Stimulated activated CD4-positive, alpha-beta T cell treated with anti-CD3 and anti-CD28 coated beads, Interleukin-15, amount 100 ng/mL, for 24 hours (primary cell): ENCODE measurements around the gene ZSWIM3.
A peak's percentile ranks its signal among the peaks of the same experiment; 100 is the strongest.
"Not testable (repeated sequence)": the region's sequence is repeated elsewhere in the genome, so short reads cannot be mapped to it uniquely, and the experiment has no call there.

ENCODE experiments used
- DNase-seq: peaks from one replicate; pipeline ENCODE4 v3.0.0-alpha.2; 2020

The ZSWIM3 gene

DNA sequence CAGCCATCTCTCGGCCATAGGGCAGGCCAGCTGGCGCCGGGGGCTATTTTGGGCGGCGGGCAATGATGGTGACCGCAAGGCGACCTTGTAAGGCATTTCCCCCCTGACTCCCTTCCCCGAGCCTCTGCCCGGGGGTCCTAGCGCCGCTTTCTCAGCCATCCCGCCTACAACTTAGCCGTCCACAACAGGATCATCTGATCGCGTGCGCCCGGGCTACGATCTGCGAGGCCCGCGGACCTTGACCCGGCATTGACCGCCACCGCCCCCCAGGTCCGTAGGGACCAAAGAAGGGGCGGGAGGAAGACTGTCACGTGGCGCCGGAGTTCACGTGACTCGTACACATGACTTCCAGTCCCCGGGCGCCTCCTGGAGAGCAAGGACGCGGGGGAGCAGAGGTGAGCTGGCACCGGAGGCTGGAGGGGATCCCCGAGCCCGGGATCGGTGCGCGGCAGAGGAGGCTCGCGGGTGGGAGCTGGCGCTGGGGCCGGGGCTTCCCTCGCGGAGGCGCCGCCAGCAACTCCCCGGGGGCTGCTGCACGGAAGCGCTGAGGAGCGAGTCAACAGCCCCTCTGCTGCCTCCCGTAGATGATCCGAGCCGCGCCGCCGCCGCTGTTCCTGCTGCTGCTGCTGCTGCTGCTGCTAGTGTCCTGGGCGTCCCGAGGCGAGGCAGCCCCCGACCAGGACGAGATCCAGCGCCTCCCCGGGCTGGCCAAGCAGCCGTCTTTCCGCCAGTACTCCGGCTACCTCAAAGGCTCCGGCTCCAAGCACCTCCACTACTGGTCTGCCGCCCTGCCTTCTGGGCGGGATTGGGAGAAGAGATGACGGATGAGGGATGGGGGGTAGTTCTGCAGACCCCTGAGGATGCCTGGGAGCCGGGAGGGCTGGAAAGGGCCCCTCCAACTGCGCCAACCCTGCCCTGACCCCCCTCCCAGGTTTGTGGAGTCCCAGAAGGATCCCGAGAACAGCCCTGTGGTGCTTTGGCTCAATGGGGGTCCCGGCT lies 33.9 kb downstream of the ZSWIM3 start, which contains the start of the genes CTSA and NEURL2:
TSS of gene CTSA (plus strand) at position 351 of the 999 bp plus-strand sequence. CDS start at position 585, 234 bp downstream.
TSS of gene NEURL2 (minus strand) at position 224 of the 999 bp plus-strand sequence. CDS start at position 7, 217 bp downstream.
- DNase-seq = peak; percentile 90

DNA sequence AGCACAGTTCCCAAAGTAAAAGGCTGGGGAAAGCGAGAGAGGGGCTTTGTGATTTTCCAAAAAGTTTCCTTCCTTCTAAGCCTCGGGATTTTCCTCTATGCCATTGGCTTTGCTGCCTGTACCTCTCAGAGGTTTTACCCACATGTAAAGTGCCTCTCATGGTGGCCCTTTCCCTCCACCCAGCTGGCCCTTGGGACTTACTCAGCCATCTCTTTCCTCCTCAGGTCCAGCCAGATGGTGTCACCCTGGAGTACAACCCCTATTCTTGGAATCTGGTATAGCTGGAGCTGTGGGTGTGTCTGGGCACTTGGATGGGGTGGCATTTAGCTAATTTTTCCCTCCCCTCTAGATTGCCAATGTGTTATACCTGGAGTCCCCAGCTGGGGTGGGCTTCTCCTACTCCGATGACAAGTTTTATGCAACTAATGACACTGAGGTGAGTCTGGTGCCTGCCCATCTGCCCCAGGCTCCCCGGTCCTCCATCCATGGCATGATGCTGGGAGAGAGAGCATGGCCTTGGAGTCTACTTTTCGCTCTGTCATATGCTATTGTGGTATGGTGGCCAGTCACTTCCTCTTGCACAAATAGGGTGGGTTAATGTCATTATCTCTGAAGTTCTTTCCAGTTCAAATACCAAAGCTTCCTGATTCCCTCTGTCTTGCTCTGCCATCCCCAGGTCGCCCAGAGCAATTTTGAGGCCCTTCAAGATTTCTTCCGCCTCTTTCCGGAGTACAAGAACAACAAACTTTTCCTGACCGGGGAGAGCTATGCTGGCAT lies 34.8 kb downstream of the ZSWIM3 start:
- DNase-seq = no peak

DNA sequence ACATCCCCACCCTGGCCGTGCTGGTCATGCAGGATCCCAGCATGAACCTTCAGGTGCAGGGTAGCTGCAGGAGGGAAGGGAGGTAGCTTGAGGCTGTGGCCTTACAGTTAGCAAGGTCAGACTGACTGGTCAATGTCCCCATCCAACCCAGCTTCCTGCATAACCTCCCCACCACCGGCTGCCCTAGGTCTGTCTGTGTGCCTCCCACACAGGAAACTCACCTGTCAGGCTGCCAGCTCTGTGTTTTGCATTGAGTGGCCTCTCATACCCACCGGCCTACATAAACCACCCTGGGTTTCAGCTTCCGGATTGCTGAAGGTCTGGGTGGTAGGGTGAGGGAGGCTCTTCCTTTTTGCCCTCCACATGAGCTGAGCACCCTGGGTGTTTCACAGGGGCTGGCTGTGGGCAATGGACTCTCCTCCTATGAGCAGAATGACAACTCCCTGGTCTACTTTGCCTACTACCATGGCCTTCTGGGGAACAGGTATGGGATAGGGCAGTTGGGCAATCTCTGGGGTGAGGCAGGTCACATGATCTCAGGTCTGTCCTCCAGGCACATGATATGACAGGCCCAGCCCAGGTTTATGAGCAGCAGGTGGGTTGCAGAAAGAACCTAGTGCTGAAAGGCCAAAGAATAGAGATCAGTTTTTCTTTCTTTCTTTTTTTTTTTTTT lies 35.5 kb downstream of the ZSWIM3 start:
- DNase-seq = peak; percentile 32

DNA sequence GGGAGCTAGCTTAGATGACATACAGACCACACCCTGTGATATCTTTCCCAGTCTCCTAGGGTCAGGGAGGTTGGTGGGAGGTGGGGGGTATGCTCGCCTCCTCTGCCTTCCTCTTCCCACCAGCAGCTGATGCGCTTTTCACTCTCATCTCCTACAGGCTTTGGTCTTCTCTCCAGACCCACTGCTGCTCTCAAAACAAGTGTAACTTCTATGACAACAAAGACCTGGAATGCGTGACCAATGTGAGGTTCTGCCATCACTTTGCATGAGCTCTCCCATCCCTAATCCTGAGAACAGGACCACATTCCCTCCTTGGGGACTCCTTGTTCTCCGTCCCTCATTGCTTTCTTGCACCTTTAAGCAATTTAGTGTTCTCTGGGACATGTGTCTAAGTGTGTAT lies 36.4 kb downstream of the ZSWIM3 start:
- no peak for DNase-seq

DNA sequence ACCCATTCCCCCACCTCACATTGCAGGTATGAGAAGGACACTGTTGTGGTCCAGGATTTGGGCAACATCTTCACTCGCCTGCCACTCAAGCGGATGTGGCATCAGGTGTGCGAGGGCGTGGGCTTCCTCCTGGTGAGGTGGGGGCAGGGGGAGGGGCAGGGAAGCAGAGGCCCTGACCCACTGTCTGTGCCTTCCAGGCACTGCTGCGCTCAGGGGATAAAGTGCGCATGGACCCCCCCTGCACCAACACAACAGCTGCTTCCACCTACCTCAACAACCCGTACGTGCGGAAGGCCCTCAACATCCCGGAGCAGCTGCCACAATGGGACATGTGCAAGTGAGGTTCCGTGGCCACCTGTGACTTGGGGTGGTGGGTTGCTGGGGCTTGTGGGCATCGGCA lies 37.4 kb downstream of the ZSWIM3 start:
- DNase-seq = no peak

DNA sequence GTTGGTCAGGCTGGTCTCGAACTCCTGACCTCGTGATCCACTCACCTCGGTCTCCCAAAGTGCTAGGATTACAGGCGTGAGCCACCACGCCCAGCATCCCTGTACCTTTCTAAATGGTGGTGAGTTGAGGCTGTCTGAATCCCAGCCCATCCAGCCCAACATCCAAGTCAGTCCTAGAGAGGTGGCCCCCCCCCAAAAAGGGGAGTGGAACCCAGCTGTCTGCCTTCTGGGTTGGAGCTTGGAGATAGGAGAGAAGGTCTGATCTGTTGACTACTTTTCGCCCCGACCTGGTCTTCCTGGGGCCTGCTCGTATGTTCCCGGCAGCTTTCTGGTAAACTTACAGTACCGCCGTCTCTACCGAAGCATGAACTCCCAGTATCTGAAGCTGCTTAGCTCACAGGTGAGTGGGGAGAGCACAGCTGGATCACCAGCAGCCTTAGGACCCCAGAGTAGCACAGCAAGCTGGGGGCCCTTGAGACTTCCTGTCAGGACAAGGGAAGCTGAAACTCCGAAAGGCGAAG lies 39.3 kb downstream of the ZSWIM3 start:
- no peak for DNase-seq

DNA sequence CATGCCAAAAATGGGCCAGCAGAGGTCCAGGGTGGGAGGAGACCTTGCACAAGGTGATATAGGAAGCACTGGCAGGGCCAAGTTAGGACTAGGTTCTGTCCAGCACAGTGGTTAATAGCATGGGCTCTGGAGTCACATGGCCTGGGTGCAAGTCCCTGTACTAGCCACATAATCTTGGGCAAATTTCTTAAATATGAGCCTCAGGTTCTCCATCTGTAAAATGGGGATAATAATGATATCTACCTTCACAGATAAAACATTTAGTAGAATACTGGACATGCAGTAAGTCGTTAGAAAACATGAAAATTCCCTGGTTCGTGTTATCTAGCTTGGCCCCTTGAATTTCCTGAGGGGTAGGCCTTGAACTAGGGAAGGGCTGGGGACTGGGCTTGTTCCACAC lies 39.9 kb downstream of the ZSWIM3 start:
- DNase-seq = no peak

DNA sequence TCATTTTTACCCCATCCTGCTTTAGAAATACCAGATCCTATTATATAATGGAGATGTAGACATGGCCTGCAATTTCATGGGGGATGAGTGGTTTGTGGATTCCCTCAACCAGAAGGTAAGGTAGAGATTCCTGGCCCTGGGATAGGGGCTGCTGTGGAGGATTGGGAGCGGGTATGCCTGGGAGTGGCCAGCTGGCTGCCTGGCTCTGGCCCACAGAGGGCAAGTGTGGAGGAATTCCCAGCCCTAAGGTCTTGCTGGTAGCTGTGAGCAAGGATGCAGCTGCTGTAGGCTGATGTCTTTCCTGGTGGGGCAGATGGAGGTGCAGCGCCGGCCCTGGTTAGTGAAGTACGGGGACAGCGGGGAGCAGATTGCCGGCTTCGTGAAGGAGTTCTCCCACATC lies 40.3 kb downstream of the ZSWIM3 start:
- no peak for DNase-seq

DNA sequence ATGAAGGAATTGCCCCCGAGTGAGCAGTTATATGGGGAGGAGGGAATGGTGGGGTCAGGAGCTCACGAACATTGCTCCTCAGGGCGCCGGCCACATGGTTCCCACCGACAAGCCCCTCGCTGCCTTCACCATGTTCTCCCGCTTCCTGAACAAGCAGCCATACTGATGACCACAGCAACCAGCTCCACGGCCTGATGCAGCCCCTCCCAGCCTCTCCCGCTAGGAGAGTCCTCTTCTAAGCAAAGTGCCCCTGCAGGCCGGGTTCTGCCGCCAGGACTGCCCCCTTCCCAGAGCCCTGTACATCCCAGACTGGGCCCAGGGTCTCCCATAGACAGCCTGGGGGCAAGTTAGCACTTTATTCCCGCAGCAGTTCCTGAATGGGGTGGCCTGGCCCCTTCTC lies 40.9 kb downstream of the ZSWIM3 start:
- DNase-seq = no peak

DNA sequence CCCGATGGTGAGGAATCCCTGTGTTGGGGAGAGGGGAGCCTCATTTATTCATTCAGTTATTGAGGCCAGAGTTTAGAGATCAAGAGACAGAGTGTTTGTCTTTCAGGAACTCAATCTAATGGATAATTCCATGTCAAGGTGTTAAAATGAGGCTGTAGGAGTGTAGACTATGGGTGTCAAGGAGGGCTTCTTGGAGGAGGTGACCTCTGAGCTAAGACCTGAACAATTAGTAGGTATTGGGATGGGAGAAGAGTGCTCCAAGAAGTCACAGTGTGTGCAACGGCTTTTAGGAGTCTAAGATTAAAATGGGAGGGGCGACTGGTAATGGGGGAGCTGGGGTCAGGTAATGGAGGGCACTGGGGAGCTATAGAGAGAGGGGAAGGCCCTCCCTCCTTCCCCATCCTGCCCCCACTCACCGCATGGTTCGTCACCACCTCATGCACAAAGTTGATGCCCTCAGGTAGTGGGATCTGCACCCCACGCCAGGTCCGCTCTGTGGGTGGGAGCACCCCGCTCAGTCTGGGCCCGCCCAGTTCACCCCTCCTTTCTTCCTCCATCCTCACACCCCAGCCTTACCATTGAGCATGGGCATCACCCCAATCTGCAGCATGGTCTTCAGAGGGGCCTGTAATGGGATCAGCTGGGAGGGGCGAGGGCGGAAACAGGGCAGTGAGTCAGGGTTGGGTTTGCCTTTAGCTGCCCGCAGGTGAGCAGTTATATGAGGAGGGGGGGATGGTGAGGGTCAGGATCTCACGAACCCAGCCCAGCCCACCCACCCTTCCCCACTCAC lies 41.8 kb downstream of the ZSWIM3 start:
- DNase-seq = no peak

DNA sequence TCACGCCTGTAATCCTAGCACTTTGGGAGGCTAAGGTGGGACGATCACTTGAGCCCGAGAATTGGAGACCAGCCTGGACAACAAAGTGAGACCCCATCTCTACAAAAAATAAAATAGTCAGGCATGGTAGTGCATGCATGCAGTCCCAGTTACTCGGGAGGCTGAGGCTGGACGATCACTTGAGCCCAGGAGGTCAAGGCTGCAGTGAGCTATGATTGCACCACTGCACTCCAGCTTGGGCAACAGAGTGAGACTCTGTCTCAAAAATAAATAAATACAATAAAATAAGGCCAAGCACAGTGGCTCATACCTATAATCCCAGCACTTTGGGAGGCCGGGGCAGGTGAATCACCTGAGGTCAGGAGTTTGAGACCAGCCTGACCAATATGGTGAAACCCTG lies 43.9 kb downstream of the ZSWIM3 start:
- not testable (repeated sequence) for DNase-seq

DNA sequence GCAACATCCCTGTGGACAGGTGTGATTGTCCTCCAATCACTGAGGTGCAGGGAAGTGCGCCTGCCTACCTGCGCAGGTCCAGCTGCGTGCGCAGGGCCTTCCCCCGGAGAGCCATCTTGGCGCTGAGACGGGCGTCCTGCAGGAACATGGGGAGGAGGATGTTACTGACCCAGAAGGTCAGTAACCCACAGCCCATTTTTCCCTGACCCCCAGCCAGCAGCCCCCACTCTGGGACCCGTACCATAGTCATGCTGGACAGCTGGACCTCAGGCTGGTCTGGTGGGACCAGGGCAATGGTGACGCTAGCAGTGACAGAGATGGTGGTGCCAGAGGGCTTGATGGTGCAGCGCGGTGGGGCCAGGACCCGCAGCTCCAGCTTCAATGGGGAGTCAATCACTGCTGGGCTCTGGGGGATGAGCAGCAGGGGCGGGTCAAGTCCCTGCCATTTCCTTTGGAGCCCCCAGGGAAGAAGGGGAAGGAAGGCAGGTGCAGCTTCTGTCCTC lies 44.8 kb downstream of the ZSWIM3 start:
- no peak for DNase-seq

DNA sequence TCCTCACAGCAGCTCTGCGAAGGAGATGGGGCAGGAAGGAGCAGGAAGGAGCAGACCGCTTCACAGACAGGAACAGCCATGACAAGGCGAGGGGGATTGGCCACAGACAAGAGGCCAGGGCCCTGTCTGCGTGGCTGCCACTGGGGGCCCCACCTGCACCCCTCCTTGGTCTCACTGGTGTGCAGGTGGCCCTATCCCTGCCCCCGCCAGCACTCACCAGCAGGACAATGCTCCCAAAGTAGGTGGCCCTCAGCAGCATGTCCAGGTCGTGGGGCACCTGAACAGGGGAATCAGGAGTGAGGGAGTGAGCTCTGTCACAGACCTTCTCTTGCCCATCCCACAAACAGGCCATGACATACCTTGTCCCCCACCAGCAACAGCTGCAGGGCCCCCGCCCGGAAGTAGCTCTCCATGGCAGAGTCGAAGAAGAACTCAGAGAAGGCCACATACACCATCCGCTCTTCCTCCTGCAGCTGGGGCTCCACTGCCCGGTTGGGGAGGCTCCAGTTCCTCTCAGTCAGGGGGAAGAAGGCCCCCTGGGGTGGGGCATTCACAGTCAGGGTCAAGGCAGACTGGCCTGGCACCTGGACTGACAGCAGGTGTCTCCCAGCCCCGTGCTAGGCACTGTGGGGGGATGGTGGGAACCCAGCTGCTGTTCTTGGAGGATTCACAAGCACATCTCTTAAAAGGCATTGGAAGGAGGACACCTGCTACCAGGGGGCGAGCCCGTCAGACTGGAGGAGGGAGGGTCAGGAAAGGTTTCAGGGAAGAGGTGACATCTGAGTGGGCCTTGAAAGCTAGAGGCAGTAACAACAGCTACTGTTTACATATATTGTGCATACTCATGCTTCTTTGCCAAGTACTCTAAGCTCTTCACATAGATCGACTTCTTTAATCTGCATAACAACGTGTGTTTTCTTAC lies 47.4 kb downstream of the ZSWIM3 start:
- no peak for DNase-seq

DNA sequence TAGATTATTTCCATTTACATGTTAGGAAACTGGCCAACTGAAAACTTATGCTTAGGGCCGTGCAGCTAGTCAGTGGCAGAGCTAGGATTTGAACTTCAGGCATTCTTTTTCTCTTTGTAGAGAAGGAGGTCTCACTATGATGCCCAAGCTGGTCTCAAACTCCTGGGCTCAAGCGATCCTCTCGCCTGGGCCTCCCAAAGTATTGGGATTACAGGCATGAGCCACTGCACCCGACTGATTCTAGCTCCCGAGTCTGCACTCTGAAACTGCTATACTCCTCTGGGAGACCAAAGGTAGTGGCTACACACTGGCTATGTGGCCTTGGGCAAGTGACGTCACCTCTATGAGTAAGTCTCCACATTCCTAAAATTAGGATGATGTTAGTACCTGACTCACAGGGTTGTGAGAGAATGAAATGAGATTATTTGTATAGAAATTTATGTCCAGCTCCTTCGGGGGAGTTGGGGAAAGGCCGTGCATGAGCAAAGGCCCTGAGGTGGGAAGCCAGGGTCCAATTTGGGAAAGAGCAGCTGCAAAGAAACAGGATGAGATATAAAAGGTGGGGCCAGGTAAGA lies 48.2 kb downstream of the ZSWIM3 start:
- DNase-seq = no peak

DNA sequence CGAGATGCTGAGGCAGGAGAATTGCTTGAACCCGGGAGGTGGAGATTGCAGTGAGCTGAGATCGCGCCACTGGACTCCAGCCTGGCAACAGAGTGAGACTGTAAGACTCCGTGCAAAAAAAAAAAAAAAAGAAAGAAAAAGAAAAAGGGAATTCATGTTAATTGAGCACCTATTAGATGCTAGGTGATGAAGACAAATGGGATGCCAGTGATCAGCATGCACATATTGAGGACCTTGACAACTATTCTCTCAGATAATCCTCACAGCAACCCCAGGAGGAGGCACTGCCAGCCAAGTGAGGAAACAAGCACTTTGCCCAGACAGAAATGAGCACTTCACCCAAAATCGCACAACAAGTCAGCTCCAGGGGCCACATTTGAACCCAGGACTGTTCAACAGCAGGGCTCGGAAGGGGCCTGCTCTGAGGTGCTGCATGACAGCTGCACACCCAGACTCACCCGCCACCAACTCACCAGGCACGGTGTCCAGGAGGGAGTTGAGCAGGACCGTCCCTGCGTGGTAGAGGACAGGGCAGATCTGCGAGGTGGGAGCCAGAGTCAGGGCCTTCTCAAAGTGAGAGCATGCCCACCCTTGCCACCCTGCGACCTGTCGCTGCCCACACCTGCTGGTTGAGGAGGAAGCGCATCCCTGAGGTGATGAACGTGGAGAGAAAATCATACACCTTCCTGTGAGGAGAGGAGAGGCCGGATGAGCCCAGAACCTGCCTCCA lies 50.0 kb downstream of the ZSWIM3 start:
- no peak for DNase-seq

DNA sequence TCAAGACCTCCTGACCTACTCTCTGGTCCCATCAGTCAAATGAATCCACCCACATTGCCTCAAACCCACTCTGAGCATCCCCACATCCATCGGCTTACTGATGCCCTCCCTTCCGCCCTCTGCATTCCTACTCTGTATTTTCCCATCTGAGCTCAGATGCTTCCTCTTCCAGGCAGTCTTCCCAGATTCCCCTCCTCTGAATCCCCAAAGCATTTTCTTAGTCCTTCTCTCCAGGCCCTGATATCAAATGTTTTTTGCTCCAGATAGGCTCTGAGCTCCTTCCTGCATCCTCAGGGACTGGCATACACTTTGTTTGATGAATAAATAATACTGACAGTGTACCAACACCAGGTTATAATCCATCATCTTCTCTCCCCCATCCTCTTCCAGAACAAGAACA lies 50.7 kb downstream of the ZSWIM3 start:
- DNase-seq = no peak

DNA sequence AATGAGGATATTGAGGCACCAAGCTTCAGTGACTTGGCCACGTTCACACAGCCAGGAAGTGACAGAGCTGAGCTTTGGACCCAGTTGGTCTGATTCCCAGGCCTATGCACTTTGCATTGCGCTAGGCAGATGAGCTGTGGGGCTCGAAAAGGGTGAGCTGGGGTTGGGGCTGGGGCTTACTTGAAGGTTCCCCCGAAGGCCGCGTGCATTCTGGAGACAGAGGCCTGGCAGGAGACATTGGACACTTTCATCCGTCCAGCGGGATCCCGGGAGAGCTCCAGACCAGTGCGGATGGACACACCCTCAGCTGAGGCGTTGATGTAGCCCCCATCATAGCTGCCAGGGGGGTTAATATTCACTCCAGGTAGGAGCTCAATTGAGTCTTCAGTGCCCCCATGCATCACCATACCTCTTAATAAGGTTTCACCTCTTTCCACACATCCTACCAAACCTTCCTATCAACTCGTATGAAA lies 52.0 kb downstream of the ZSWIM3 start:
- no peak for DNase-seq

DNA sequence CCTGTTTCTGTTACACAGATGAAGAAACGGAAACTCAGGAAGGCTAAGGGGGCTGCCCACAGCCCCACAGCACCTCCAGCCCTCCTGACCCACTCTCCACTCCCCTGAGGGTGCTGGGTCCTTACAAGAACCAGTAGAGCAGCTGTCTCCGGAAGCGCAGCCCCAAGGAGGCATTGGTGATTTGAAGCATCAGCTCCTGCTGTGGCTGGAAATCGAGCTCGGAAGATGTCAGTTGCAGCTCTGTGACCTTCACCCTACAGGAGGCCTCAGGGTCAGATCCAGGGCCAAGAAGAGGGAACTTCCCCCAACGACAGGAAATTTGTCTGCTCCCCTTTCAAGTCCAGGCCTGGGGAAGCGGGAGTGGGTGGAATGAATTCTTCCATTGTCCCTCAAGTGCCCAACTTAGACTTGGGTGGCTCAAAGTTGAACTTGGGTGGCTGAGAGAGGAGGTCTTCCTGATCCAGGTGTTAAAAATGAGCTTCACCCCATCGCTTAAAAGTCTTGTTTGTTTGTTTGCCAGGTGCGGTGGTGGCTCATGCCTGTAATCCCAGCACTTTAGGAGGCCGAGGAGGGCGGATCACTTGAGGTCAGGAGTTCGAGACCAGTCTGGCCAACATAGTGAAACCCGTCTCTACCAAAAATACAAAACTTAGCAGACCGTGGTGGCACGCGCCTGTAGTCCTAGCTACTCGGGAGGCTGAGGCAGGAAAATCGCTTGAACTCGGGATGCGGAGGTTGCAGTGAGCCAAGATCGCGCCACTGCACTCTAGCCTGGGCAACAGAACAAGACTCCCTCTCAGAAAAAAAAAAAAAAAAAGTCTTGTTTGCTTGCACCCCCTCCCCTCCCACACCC lies 52.6 kb downstream of the ZSWIM3 start:
- DNase-seq = no peak
